ENCODE measurements around the gene MICALL1.
A peak's percentile ranks its signal among the peaks of the same experiment; 100 is the strongest.

The MICALL1 gene

DNA sequence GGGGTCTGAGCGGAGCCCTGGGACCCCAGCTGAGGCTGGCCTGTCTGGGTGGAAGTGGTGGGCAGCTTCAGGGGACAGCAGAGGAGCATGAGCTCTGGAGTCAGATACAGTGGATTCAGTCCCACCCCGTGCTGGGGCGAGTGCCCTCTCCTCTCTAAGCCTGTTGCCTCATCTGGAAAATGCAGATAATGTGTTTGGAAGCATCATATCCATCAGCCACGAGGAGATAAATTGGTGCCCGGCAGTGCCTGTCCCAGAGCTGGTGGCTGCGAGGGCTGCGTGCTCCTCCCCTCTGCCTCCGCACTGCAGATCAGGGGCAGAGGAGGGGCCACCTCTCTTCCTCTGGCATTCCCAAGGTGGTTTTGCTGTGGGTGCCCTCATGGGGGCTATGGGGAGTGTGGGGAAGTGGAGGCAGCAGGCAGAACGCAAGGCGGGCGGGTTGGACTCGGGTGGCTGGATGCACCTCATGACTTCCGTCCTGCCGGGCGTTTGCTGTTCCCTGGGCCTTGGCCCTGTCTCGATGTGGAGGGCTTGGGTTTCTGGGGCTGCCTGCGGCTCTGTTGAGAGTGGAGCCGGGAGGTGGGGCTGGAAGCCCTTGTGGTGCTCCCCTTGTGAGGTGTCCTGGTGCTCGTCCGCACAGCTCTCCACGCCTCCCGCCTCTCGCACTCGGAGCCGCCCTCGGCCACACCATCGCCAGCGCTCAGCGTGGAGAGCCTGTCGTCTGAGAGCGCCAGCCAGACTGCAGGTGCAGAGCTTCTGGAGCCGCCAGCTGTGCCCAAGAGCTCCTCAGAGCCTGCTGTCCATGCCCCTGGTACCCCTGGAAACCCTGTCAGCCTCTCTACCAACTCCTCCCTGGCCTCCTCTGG, 20.9 kb downstream of the MICALL1 start:
- H3K4ac ChIP-seq (ENCODE audit: low read depth, low read length), result peak overlapping the region; percentile 22
- H3K4me1 ChIP-seq (ENCODE audit: control insufficient read depth in 1 of 2, insufficient read depth in 2 of 2, low read length in 2 of 2), result no peaks in the 10 kb centered on the region
- H4K91ac ChIP-seq (ENCODE audit: low read depth, low read length), result no peak overlapping the region
- H3K27ac ChIP-seq (ENCODE audit: low read depth, low read length), result no peak overlapping the region
- no peak overlapping the region for H2BK120ac ChIP-seq (ENCODE audit: insufficient read depth, low read length, poor library complexity)
- no peak overlapping the region for H4K12ac ChIP-seq (ENCODE audit: low read depth, low read length)
- no peak overlapping the region for H3K23ac ChIP-seq (ENCODE audit: low read length)
- H3K18ac ChIP-seq (ENCODE audit: low read length), result no peak overlapping the region
- H3K27me3 ChIP-seq (ENCODE audit: insufficient read depth, low read length), result no peaks in the 10 kb centered on the region
- H3K4me2 ChIP-seq (ENCODE audit: low read length), result no peak overlapping the region
- H3K9ac ChIP-seq (ENCODE audit: low read length), result no peak overlapping the region
- no peak overlapping the region for H4K8ac ChIP-seq (ENCODE audit: low read depth, low read length)
- no CpG with 5 or more reads among the region's 32 CpGs for WGBS (ENCODE audit: extremely low coverage, insufficient coverage, insufficient read length)
- peaks cover 91% of the 10 kb centered on the region in 2 experiments for H3K36me3 ChIP-seq (ENCODE audit: control insufficient read depth in 1 of 2, insufficient read depth in 2 of 2, low read length in 2 of 2)
- no peaks in the 10 kb centered on the region for H3K79me1 ChIP-seq (ENCODE audit: low read length)
- no peaks in the 10 kb centered on the region for H3K9me3 ChIP-seq (ENCODE audit: insufficient read depth, low read depth, low read length)
- H3K4me3 ChIP-seq (ENCODE audit: low read depth, low read length), result no peak overlapping the region
- no peak overlapping the region for H2BK12ac ChIP-seq (ENCODE audit: low read length)
- H2BK5ac ChIP-seq (ENCODE audit: low read depth, low read length, poor library complexity), result no peak overlapping the region
- no peaks in the 10 kb centered on the region for H3K79me2 ChIP-seq (ENCODE audit: control insufficient read depth, insufficient read depth, low read length, poor library complexity)
- no peak overlapping the region for H3K14ac ChIP-seq (ENCODE audit: low read length)
- no peak overlapping the region for H2AFZ ChIP-seq (ENCODE audit: insufficient read depth, low read length, poor library complexity)
- no peak for DNase-seq
- H2AK5ac ChIP-seq (ENCODE audit: low read length), result no peak overlapping the region

GRCh38 chr22:37927637-37927936, 21.5 kb downstream of the MICALL1 start:
- no peak overlapping the region for H4K91ac ChIP-seq (ENCODE audit: low read depth, low read length)
- no peak overlapping the region for H3K4me2 ChIP-seq (ENCODE audit: low read length)
- no peaks in the 10 kb centered on the region for H3K4me1 ChIP-seq (ENCODE audit: control insufficient read depth in 1 of 2, insufficient read depth in 2 of 2, low read length in 2 of 2)
- H3K23ac ChIP-seq (ENCODE audit: low read length), result no peak overlapping the region
- no peak overlapping the region for H3K4me3 ChIP-seq (ENCODE audit: low read depth, low read length)
- H3K9me3 ChIP-seq (ENCODE audit: insufficient read depth, low read depth, low read length), result no peaks in the 10 kb centered on the region
- no peak overlapping the region for H3K27ac ChIP-seq (ENCODE audit: low read depth, low read length)
- H2BK120ac ChIP-seq (ENCODE audit: insufficient read depth, low read length, poor library complexity), result no peak overlapping the region
- H2BK12ac ChIP-seq (ENCODE audit: low read length), result no peak overlapping the region
- no peaks in the 10 kb centered on the region for H3K79me1 ChIP-seq (ENCODE audit: low read length)
- H2AK5ac ChIP-seq (ENCODE audit: low read length), result no peak overlapping the region
- H2BK5ac ChIP-seq (ENCODE audit: low read depth, low read length, poor library complexity), result no peak overlapping the region
- DNase-seq, result no peak
- H4K8ac ChIP-seq (ENCODE audit: low read depth, low read length), result no peak overlapping the region
- H2AFZ ChIP-seq (ENCODE audit: insufficient read depth, low read length, poor library complexity), result no peak overlapping the region
- no peak overlapping the region for H3K14ac ChIP-seq (ENCODE audit: low read length)
- WGBS (ENCODE audit: extremely low coverage, insufficient coverage, insufficient read length), result no CpG with 5 or more reads among the region's 5 CpGs
- H4K12ac ChIP-seq (ENCODE audit: low read depth, low read length), result no peak overlapping the region
- H3K9ac ChIP-seq (ENCODE audit: low read length), result no peak overlapping the region
- peaks cover 94% of the 10 kb centered on the region in 2 experiments for H3K36me3 ChIP-seq (ENCODE audit: control insufficient read depth in 1 of 2, insufficient read depth in 2 of 2, low read length in 2 of 2)
- H3K4ac ChIP-seq (ENCODE audit: low read depth, low read length), result peak overlapping the region; percentile 6
- H3K27me3 ChIP-seq (ENCODE audit: insufficient read depth, low read length), result no peaks in the 10 kb centered on the region
- H3K79me2 ChIP-seq (ENCODE audit: control insufficient read depth, insufficient read depth, low read length, poor library complexity), result no peaks in the 10 kb centered on the region
- H3K18ac ChIP-seq (ENCODE audit: low read length), result no peak overlapping the region

DNA sequence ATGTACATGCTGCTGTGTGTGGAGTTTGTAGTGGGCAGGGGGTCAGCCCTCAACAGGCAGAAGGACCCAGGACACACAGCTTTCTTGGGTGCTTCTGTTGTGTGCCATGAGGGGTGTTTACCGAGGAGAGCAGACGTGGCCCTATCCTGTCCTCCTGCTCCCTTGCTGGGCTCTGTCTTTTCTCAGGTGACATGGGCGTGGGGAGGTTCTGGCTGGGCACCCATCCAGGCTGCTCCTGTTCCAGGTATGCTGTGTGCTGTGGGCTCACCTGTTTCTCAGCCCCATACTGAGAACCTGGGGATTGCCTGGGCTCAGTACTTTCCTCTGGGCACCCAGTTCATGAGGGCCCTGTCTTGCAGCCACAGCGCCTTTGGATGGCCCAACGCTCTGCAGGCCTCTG, 23.3 kb downstream of the MICALL1 start:
- DNase-seq, result no peak
- Histone ChIP-seq H4K12ac (ENCODE audit: low read depth, low read length) (no peak overlapping the region), H2AK5ac (ENCODE audit: low read length) (no peak overlapping the region), H4K91ac (ENCODE audit: low read depth, low read length) (no peak overlapping the region), H3K9me3 (ENCODE audit: insufficient read depth, low read depth, low read length) (peaks cover 3% of the 10 kb centered on the region), H3K18ac (ENCODE audit: low read length) (no peak overlapping the region), H3K23ac (ENCODE audit: low read length) (no peak overlapping the region), H2AFZ (ENCODE audit: insufficient read depth, low read length, poor library complexity) (no peak overlapping the region), H3K4me1 (ENCODE audit: control insufficient read depth in 1 of 2, insufficient read depth in 2 of 2, low read length in 2 of 2) (peaks cover 5 to 12% of the 10 kb centered on the region in 2 experiments), H3K36me3 (ENCODE audit: control insufficient read depth in 1 of 2, insufficient read depth in 2 of 2, low read length in 2 of 2) (peaks cover 92 to 93% of the 10 kb centered on the region in 2 experiments), H3K14ac (ENCODE audit: low read length) (no peak overlapping the region), H3K4me3 (ENCODE audit: low read depth, low read length) (no peak overlapping the region), H3K4ac (ENCODE audit: low read depth, low read length) (no peak overlapping the region), H3K27ac (ENCODE audit: low read depth, low read length) (no peak overlapping the region), H2BK12ac (ENCODE audit: low read length) (no peak overlapping the region), H3K79me2 (ENCODE audit: control insufficient read depth, insufficient read depth, low read length, poor library complexity) (no peaks in the 10 kb centered on the region), H3K9ac (ENCODE audit: low read length) (no peak overlapping the region), H3K27me3 (ENCODE audit: insufficient read depth, low read length) (no peaks in the 10 kb centered on the region), H2BK120ac (ENCODE audit: insufficient read depth, low read length, poor library complexity) (no peak overlapping the region), H4K8ac (ENCODE audit: low read depth, low read length) (no peak overlapping the region), H3K4me2 (ENCODE audit: low read length) (no peak overlapping the region), H3K79me1 (ENCODE audit: low read length) (peaks cover 2% of the 10 kb centered on the region), H2BK5ac (ENCODE audit: low read depth, low read length, poor library complexity) (no peak overlapping the region)
- WGBS (ENCODE audit: extremely low coverage, insufficient coverage, insufficient read length), result no CpG with 5 or more reads among the region's 5 CpGs

- Histone ChIP-seq H2AFZ (ENCODE audit: insufficient read depth, low read length, poor library complexity) (no peak overlapping the region), H2BK12ac (ENCODE audit: low read length) (no peak overlapping the region), H2BK120ac (ENCODE audit: insufficient read depth, low read length, poor library complexity) (no peak overlapping the region), H3K18ac (ENCODE audit: low read length) (peak overlapping the region; percentile 11), H3K4me2 (ENCODE audit: low read length) (no peak overlapping the region), H4K91ac (ENCODE audit: low read depth, low read length) (no peak overlapping the region), H2BK5ac (ENCODE audit: low read depth, low read length, poor library complexity) (no peak overlapping the region), H3K27me3 (ENCODE audit: insufficient read depth, low read length) (no peaks in the 10 kb centered on the region), H3K9me3 (ENCODE audit: insufficient read depth, low read depth, low read length) (peaks cover 3% of the 10 kb centered on the region), H2AK5ac (ENCODE audit: low read length) (no peak overlapping the region), H3K27ac (ENCODE audit: low read depth, low read length) (no peak overlapping the region), H3K36me3 (ENCODE audit: control insufficient read depth in 1 of 2, insufficient read depth in 2 of 2, low read length in 2 of 2) (peaks cover 82 to 83% of the 10 kb centered on the region in 2 experiments), H3K4ac (ENCODE audit: low read depth, low read length) (no peak overlapping the region), H4K8ac (ENCODE audit: low read depth, low read length) (no peak overlapping the region), H4K12ac (ENCODE audit: low read depth, low read length) (no peak overlapping the region), H3K4me3 (ENCODE audit: low read depth, low read length) (no peak overlapping the region), H3K23ac (ENCODE audit: low read length) (no peak overlapping the region), H3K9ac (ENCODE audit: low read length) (no peak overlapping the region), H3K79me2 (ENCODE audit: control insufficient read depth, insufficient read depth, low read length, poor library complexity) (no peaks in the 10 kb centered on the region), H3K4me1 (ENCODE audit: control insufficient read depth in 1 of 2, insufficient read depth in 2 of 2, low read length in 2 of 2) (peaks cover 5 to 12% of the 10 kb centered on the region in 2 experiments), H3K79me1 (ENCODE audit: low read length) (peaks cover 2% of the 10 kb centered on the region), H3K14ac (ENCODE audit: low read length) (no peak overlapping the region)
- DNase-seq, result peak in 1 of 2 donors; percentile 39
- WGBS (ENCODE audit: extremely low coverage, insufficient coverage, insufficient read length), result no CpG with 5 or more reads among the region's 11 CpGs
These were observed 24.3 kb downstream of the MICALL1 start for GRCh38 chr22:37930270-37930951.

Data from trophoblast cell (in vitro differentiated cells and primary cell).